Lower leg skin (tissue), 4 donors: ENCODE measurements around the gene TRIM28. TPM values are rescaled to one million over a fixed set of nuclear protein-coding genes. Genes with fewer than 3 reads are reported as not detected.
"Not testable (repeated sequence)": the region's sequence is repeated elsewhere in the genome, so short reads cannot be mapped to it uniquely, and the experiment has no call there.

ENCODE experiments used
- DNase-seq, 2 donors: peaks; one replicate each; pipeline ENCODE4 v3.0.0-alpha.2; 2019; ENCODE audit warnings: low spot score in 2 of 2
- H3K4me3 ChIP-seq: fragments of 200-600 bp; sonication (generic); 2 replicates; pipeline ENCODE4 v1.5.1; 2017; ENCODE audit warnings: mild to moderate bottlenecking, low read depth; ENCODE audit not compliant: poor library complexity, severe bottlenecking
- CTCF ChIP-seq, 3 donors: fragments of 450-650 bp; IDR thresholded peaks; one replicate each; pipeline ENCODE4 v1.5.1; 2016; ENCODE audit warnings: antibody characterized with exemption in 3 of 3, mild to moderate bottlenecking in 3 of 3, moderate library complexity in 2 of 3
- POLR2A ChIP-seq, 2 donors: fragments of 450-650 bp; IDR thresholded peaks; one replicate each; pipeline ENCODE4 v1.6.1; 2016 to 2017; ENCODE audit warnings: antibody characterized with exemption in 2 of 2, mild to moderate bottlenecking in 1 of 2, moderate library complexity in 1 of 2
- WGBS, 2 donors: methylation state at CpG; one replicate each; pipeline ENCODE4 v1.1.5; 2018; 5-methylcytosine and 5-hydroxymethylcytosine counted together
- intact Hi-C: fragments of 100-400 bp; cut with DNase I; formaldehyde crosslinking; loops from one replicate; pipeline ENCODE4 v1.15.0; 2023; ENCODE audit warnings: low total_unique reads
- total RNA-seq, 4 donors: library from RNA; depleted of rRNA; stranded (reverse); fragments of >200 nt; gene quantifications; one replicate each; pipeline ENCODE4 v1.1.0, GENCODE V29; 2016

The TRIM28 gene
- total RNA-seq, 4 donors from 2014 or later = 225 to 412 (median 265) TPM

DNA sequence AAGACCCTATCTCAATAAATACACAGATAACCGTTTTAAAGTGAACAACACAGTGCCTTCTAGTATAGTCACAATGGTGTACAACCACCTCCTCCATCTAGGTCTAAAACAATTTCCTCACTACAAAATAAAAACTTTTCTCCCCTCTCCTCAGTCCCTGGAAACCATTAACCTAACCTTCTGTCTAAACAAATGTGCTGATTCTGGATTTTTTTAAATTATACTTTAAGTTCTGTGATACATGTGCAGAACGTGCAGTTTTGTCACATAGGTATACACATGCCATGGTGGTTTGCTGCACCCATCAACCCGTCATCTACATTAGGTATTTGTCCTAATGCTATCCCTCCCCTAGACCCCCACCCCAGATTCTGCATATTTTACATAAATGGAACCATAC lies 14.5 kb upstream of the TRIM28 start:
- intact Hi-C loops = no loop called here
- 80 to 82% methylated on average over 3 of the region's 3 CpGs for WGBS, 2 donors
- H3K4me3 ChIP-seq = no peak overlapping the region

DNA sequence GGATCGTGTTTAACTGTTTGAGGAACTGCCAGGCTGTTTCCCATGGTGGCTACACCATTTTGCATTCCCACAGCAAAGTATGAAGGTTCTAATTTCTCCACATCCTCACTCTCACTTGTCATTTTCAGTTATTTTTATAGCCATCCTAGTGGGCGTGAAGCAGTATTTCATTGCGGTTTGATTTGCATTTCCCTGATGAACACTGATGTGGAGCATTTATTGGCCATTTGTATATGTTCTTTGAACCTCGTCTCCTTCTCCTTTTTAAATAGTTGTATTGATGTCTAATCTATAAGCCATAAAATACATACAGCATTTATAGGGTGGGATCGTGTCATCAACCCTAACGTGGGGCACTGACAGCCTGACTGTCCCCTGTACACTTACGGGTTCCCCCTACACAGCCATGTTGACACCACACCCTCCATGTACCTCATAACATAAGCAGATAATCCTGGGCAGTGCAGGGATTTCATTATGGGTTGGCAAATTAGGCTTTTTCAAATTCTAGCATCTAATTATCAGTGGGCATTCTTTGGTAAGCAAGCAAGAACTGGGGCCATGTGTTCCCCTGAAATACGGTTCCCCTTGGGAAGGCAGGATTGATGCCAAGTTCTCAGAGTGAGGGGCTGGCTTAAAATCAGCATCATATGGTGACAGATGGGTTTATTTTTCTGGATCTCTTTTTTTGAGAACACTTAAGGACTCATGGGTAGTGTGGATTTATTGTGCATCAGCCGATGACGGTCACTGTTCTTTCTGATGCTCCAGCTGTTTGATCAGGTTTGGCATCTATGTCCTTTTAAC lies 12.6 kb upstream of the TRIM28 start:
- TF ChIP-seq POLR2A (IDR thresholded peaks at IDR 0.05) = no peak
- TF ChIP-seq CTCF (IDR thresholded peaks at IDR 0.05) = no peak
- 63 to 69% methylated on average over 10 of the region's 10 CpGs for WGBS, 2 donors
- H3K4me3 ChIP-seq = no peak overlapping the region
- DNase-seq = no peak
- intact Hi-C loops = no loop called here

More for the DNA sequence above, 14.5 kb upstream of the TRIM28 start:
- DNase-seq = no peak
- no peak for TF ChIP-seq CTCF (IDR thresholded peaks at IDR 0.05)
- no peak for TF ChIP-seq POLR2A (IDR thresholded peaks at IDR 0.05)

- no peak for DNase-seq
- 90 to 91% methylated on average over 3 of the region's 3 CpGs for WGBS, 2 donors
- H3K4me3 ChIP-seq = no peak overlapping the region
- intact Hi-C loops = no loop called here
- no peak for TF ChIP-seq POLR2A (IDR thresholded peaks at IDR 0.05)
- no peak for TF ChIP-seq CTCF (IDR thresholded peaks at IDR 0.05)
Observed at GRCh38 chr19:58535857-58536256, 8.0 kb upstream of the TRIM28 start.

GRCh38 chr19:58536852-58537798 lies 6.7 kb upstream of the TRIM28 start:
- intact Hi-C loops = no loop called here
- TF ChIP-seq POLR2A (IDR thresholded peaks at IDR 0.05) (no peak), CTCF (IDR thresholded peaks at IDR 0.05) (no peak)
- no peak for DNase-seq
- H3K4me3 ChIP-seq = no peak overlapping the region
- WGBS, 2 donors = 81 to 91% methylated on average over 8 of the region's 8 CpGs

- intact Hi-C loops = no loop called here
- peak in 1 of 2 donors; percentile 87 for DNase-seq
- 2 to 4% methylated on average over 26 to 47 of the region's 55 CpGs for WGBS, 2 donors
- no peak overlapping the region for H3K4me3 ChIP-seq
- TF ChIP-seq POLR2A (IDR thresholded peaks at IDR 0.05) (no peak), CTCF (IDR thresholded peaks at IDR 0.05) (no peak)
Observed at GRCh38 chr19:58538257-58539168, 5.4 kb upstream of the TRIM28 start.

- DNase-seq, H3K4me3 ChIP-seq, intact Hi-C loops: not testable (repeated sequence)
Observed at GRCh38 chr19:58539169-58539559, 4.7 kb upstream of the TRIM28 start.

DNA sequence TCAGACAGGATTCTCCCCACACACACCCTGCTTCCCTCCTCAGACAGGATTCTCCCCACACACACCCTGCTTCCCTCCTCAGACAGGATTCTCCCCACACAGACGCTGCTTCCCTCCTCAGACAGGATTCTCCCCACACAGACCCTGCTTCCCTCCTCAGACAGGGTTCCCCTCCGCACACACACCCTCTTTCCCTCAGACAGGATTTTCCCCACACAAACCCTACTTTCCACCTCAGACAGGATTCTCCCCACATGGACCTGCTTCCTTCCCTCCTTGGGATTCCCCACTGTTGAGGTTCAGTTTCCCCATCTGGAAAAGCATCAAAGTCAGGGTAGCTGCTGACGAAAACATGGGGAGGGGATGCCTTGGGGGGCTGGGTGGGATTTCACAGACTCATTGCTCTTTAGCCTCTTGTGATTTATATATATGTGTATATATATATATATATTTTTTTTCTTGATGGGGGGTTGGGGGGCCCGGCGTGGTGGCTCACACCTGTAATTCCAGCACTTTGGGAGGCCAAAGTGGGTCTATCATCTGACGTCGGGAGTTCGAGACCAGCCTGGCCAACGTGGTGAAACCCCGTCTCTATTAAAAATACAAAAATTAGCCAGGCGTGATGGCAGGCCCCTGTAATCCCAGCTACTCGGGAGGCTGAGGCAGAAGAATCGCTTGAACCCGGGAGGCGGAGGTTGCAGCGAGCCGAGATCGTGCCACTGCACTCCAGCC lies 1.1 kb upstream of the TRIM28 start:
- intact Hi-C loops, DNase-seq, H3K4me3 ChIP-seq: not testable (repeated sequence)
- 77 to 78% methylated on average over 18 of the region's 18 CpGs for WGBS, 2 donors
